HL-60 (cell line): Measurements from ENCODE around the gene IL6ST.

Experiments
- POLR2AphosphoS5 ChIP-seq: IDR thresholded peaks from 2 replicates; pipeline ENCODE4 v1.6.1; 2012; ENCODE audit warnings: low read depth
- TF ChIP-seq, protein P1 (sequence below): IDR thresholded peaks from one replicate; pipeline ENCODE4 v1.5.1; 2011; ENCODE audit warnings: low read length, control low read depth, inconsistent platforms; ENCODE audit not compliant: insufficient read depth
- TF ChIP-seq, protein P2 (sequence below): IDR thresholded peaks from 2 replicates; pipeline ENCODE4 v1.6.1; 2012; ENCODE audit warnings: low read depth; ENCODE audit not compliant: insufficient replicate concordance

- TF ChIP-seq, protein P1, sequence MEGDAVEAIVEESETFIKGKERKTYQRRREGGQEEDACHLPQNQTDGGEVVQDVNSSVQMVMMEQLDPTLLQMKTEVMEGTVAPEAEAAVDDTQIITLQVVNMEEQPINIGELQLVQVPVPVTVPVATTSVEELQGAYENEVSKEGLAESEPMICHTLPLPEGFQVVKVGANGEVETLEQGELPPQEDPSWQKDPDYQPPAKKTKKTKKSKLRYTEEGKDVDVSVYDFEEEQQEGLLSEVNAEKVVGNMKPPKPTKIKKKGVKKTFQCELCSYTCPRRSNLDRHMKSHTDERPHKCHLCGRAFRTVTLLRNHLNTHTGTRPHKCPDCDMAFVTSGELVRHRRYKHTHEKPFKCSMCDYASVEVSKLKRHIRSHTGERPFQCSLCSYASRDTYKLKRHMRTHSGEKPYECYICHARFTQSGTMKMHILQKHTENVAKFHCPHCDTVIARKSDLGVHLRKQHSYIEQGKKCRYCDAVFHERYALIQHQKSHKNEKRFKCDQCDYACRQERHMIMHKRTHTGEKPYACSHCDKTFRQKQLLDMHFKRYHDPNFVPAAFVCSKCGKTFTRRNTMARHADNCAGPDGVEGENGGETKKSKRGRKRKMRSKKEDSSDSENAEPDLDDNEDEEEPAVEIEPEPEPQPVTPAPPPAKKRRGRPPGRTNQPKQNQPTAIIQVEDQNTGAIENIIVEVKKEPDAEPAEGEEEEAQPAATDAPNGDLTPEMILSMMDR, result no peak
- TF ChIP-seq, protein P2, sequence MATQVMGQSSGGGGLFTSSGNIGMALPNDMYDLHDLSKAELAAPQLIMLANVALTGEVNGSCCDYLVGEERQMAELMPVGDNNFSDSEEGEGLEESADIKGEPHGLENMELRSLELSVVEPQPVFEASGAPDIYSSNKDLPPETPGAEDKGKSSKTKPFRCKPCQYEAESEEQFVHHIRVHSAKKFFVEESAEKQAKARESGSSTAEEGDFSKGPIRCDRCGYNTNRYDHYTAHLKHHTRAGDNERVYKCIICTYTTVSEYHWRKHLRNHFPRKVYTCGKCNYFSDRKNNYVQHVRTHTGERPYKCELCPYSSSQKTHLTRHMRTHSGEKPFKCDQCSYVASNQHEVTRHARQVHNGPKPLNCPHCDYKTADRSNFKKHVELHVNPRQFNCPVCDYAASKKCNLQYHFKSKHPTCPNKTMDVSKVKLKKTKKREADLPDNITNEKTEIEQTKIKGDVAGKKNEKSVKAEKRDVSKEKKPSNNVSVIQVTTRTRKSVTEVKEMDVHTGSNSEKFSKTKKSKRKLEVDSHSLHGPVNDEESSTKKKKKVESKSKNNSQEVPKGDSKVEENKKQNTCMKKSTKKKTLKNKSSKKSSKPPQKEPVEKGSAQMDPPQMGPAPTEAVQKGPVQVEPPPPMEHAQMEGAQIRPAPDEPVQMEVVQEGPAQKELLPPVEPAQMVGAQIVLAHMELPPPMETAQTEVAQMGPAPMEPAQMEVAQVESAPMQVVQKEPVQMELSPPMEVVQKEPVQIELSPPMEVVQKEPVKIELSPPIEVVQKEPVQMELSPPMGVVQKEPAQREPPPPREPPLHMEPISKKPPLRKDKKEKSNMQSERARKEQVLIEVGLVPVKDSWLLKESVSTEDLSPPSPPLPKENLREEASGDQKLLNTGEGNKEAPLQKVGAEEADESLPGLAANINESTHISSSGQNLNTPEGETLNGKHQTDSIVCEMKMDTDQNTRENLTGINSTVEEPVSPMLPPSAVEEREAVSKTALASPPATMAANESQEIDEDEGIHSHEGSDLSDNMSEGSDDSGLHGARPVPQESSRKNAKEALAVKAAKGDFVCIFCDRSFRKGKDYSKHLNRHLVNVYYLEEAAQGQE, result no peak
- no peak for TF ChIP-seq POLR2AphosphoS5
Measured at GRCh38 chr5:56012281-56012963, 17.7 kb upstream of the IL6ST start.
